Body of pancreas (tissue), 4 donors: Measurements from ENCODE around the gene HSCB.

Experiments
- CTCF ChIP-seq, 7 experiments: fragments of 450-650 bp in 4 of 7; fragments of 200-600 bp in 3 of 7; sonication (generic) in 3 of 7; IDR thresholded peaks; one replicate each; pipeline ENCODE4 v1.5.1; 2016 to 2019; ENCODE audit warnings: antibody characterized with exemption in 7 of 7
- POLR2A ChIP-seq, 3 donors: fragments of 450-650 bp; IDR thresholded peaks; one replicate each; pipeline ENCODE4 v1.6.1; 2016; ENCODE audit warnings: antibody characterized with exemption in 3 of 3, mild to moderate bottlenecking in 2 of 3

DNA sequence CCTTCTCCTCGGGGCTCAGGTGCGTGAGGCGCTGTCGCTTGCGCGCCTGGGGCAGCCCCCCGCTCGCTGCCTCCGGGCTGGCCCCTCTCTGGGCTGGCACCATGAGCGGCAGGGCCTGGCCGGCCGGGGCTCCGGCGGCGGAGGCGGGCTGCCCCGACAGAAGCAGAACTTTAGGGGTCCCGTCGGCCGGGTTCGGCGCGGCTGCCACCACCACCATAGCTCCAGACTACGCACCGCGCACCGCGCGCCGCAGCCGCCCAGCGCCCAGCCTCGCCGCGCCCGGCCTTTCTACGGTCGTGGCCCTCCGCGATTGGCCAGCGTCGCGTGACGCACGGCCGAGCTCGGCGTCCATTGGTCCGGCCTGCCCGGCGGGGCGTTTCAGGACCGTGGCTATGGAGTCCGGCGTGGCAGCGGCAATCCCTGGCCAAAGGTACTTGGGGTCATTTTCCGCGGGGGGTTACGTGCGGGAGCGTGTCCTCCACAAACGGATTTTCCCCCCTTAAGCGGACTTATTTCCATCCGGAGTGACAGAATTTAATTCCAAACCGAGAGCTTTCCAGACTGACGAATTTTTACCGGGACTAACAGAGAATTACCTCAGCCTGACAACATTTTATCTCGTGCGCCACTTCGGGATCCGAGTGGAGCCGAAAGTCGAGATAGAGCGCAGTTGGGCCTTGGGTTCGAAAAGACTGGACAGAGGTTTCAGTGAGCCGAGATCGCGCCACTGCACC lies 58.6 kb downstream of the HSCB start, which contains the start of gene XBP1:
- peak in 1 of 7 experiments; percentile 2 for TF ChIP-seq CTCF (IDR thresholded peaks at IDR 0.05)
- peak; percentile 98 to 100 (median 98) for TF ChIP-seq POLR2A (IDR thresholded peaks at IDR 0.05)
